Measurements from ENCODE around the gene ICAM4.

DNA sequence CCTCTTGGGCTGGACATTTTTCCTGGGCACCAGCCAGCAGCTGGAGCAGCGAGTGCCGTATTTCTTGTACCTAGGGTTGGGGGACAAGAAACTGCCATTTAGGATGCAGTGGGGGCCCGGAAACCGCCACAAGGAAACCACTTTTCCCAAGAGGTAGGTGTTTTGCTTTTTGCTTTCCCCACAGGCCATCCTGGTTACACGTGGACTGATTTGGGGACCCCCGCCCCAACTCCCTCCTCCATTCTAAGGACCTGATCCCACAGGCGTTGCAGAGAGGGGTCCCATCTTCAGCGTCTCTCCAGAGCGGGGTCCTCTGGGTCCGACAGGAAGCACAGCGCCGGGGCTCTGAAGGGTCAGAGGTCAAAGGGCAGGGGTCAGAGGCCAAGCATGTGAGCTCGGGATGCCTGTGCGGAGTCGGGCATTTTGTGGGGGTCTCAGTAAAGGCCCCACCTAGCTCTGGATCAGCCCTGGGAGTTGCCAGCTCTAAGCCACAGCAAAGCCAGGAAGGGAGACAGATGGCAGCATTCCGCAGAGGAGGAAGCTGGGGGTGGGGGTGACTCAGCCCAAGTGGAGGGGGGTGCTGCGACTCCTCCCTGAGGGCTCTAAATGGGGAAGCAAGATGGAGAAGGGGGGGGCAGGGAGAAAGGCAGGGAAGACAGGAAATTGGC, 18.5 kb downstream of the ICAM4 start:
- no peak for TF ChIP-seq EP300 (IDR thresholded peaks at IDR 0.05)
- TF ChIP-seq CTCF (IDR thresholded peaks at IDR 0.05) = no peak
- no peak for TF ChIP-seq POLR2A (IDR thresholded peaks at IDR 0.05)

Measured in tibial nerve (tissue), 4 donors.